ENCODE results near the gene SCYGR3.
"Not testable (repeated sequence)": the region's sequence is repeated elsewhere in the genome, so short reads cannot be mapped to it uniquely, and the experiment has no call there.

The SCYGR3 gene

GRCh38 chr2:227612546-227613271 lies 1.9 kb downstream of the SCYGR3 start:
- DNase-seq, result no peak

GRCh38 chr2:227610123-227610522 lies 4.5 kb downstream of the SCYGR3 start:
- no peak for DNase-seq

- no peak for DNase-seq
Measured at GRCh38 chr2:227608561-227609338, 5.9 kb downstream of the SCYGR3 start.

- DNase-seq, result no peak
Measured at GRCh38 chr2:227607941-227608340, 6.7 kb downstream of the SCYGR3 start.

- DNase-seq, result no peak
Measured at GRCh38 chr2:227606476-227606875, 8.2 kb downstream of the SCYGR3 start.

- no peak for DNase-seq
Measured at GRCh38 chr2:227602358-227602757, 12.3 kb downstream of the SCYGR3 start.

GRCh38 chr2:227598835-227599503 lies 15.7 kb downstream of the SCYGR3 start, which contains the start of gene SCYGR2:
SCYGR2 (plus strand) TSS chr2:227598893; CDS start chr2:227598893, 0 bp downstream.
- DNase-seq, result not testable (repeated sequence)

GRCh38 chr2:227597998-227598397 lies 16.6 kb downstream of the SCYGR3 start:
- no peak for DNase-seq

- no peak for DNase-seq
Measured at GRCh38 chr2:227597036-227597435, 17.6 kb downstream of the SCYGR3 start.

GRCh38 chr2:227595797-227596196 lies 18.8 kb downstream of the SCYGR3 start:
- no peak for DNase-seq

- DNase-seq, result no peak
Measured at GRCh38 chr2:227592694-227593387, 21.8 kb downstream of the SCYGR3 start.

- no peak for DNase-seq
Measured at GRCh38 chr2:227582369-227582768, 32.3 kb downstream of the SCYGR3 start.

- DNase-seq, result no peak
Measured at GRCh38 chr2:227579791-227580190, 34.8 kb downstream of the SCYGR3 start.

- DNase-seq, result no peak
Measured at GRCh38 chr2:227578642-227579041, 36.0 kb downstream of the SCYGR3 start.

- DNase-seq, result no peak
Measured at GRCh38 chr2:227577555-227577954, 37.1 kb downstream of the SCYGR3 start.

- DNase-seq, result no peak
Measured at GRCh38 chr2:227576812-227577211, 37.8 kb downstream of the SCYGR3 start.

- no peak for DNase-seq
Measured at GRCh38 chr2:227576110-227576509, 38.5 kb downstream of the SCYGR3 start.

GRCh38 chr2:227570615-227571014 lies 44.0 kb downstream of the SCYGR3 start:
- DNase-seq, result no peak

GRCh38 chr2:227568852-227569169 lies 45.8 kb downstream of the SCYGR3 start:
- DNase-seq, result no peak

GRCh38 chr2:227566012-227566411 lies 48.6 kb downstream of the SCYGR3 start:
- no peak for DNase-seq

GRCh38 chr2:227565080-227565479 lies 49.6 kb downstream of the SCYGR3 start:
- DNase-seq, result no peak
